Measurements from ENCODE around the gene FTCDNL1.
A peak's percentile ranks its signal among the peaks of the same experiment; 100 is the strongest.

FTCDNL1 gene

DNA sequence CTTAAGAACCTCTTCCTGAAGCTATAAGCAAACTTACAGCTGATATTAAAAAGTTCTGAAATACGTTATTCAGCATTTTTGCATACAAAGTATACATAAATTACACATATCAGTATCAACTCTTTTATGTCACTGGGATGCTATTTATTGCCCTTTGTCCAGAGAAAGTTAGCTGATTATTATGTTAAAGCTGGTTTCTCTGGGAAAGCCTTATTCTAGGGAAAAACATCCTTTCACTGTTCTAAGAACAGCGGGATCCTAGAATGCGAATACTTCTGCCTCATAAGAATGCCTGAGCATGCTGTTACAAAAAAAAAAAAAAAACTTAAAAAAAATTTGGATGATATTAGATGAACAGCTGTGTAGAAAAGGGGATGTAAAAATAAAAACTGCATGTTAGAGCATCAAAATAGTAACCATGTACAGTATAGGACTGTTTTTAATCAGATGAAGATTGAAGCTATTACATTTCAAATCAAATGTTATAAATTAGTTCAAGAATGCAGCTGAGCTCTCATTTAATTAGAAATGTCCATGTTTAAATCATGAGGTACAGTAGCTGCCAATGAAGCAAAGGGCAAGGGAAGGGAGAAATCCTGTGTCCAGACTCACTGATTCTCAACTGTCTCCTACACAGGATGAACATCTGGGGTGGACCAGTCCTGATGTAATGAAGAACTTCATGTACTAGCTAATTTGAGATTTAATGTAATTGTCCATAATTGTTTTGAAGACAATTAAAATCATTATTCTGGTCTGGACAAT is 8.2 kb downstream of the FTCDNL1 start:
- peak; percentile 62 for DNase-seq (ENCODE audit: low read depth, low spot score)
- Histone ChIP-seq H3K4me3 (ENCODE audit: insufficient read length, low read depth) (no peak overlapping the region), H3K27me3 (ENCODE audit: insufficient read depth, insufficient read length) (no peaks in the 10 kb centered on the region), H3K36me3 (ENCODE audit: insufficient read depth, insufficient read length, low read length) (no peaks in the 10 kb centered on the region), H3K9me3 (ENCODE audit: insufficient read depth, low read length) (no peaks in the 10 kb centered on the region), H3K4me1 (ENCODE audit: insufficient read depth, insufficient read length) (no peaks in the 10 kb centered on the region), H3K9ac (ENCODE audit: insufficient read length, low read depth) (no peak overlapping the region)
- no peak for TF ChIP-seq ZNF274 (IDR thresholded peaks at IDR 0.05; ENCODE audit: low read depth, low read length)
- TF ChIP-seq YY1 (IDR thresholded peaks at IDR 0.05; ENCODE audit: insufficient read depth, insufficient read length): no peak
- no peak for TF ChIP-seq SUZ12 (IDR thresholded peaks at IDR 0.05; ENCODE audit: extremely low read depth, insufficient read depth, insufficient read length)

- H3K9ac ChIP-seq (ENCODE audit: insufficient read length, low read depth): no peak overlapping the region
- no peak for TF ChIP-seq SUZ12 (IDR thresholded peaks at IDR 0.05; ENCODE audit: extremely low read depth, insufficient read depth, insufficient read length)
- no peak for TF ChIP-seq YY1 (IDR thresholded peaks at IDR 0.05; ENCODE audit: insufficient read depth, insufficient read length)
- TF ChIP-seq ZNF274 (IDR thresholded peaks at IDR 0.05; ENCODE audit: low read depth, low read length): no peak
- no peaks in the 10 kb centered on the region for H3K27me3 ChIP-seq (ENCODE audit: insufficient read depth, insufficient read length)
These were observed 9.6 kb downstream of the FTCDNL1 start for GRCh38 chr2:199841409-199841808.

GRCh38 chr2:199838399-199838798 is 12.6 kb downstream of the FTCDNL1 start:
- H3K9ac ChIP-seq (ENCODE audit: insufficient read length, low read depth): no peak overlapping the region

More at GRCh38 chr2:199841409-199841808, 9.6 kb downstream of the FTCDNL1 start:
- Histone ChIP-seq H3K4me1 (ENCODE audit: insufficient read depth, insufficient read length) (no peaks in the 10 kb centered on the region), H3K9me3 (ENCODE audit: insufficient read depth, low read length) (no peaks in the 10 kb centered on the region), H3K4me3 (ENCODE audit: insufficient read length, low read depth) (no peak overlapping the region), H3K36me3 (ENCODE audit: insufficient read depth, insufficient read length, low read length) (no peaks in the 10 kb centered on the region)
- DNase-seq (ENCODE audit: low read depth, low spot score): no peak

GRCh38 chr2:199836943-199837342 is 14.0 kb downstream of the FTCDNL1 start:
- no peak for DNase-seq (ENCODE audit: low read depth, low spot score)
- Histone ChIP-seq H3K9me3 (ENCODE audit: insufficient read depth, low read length) (no peaks in the 10 kb centered on the region), H3K27me3 (ENCODE audit: insufficient read depth, insufficient read length) (no peaks in the 10 kb centered on the region), H3K9ac (ENCODE audit: insufficient read length, low read depth) (no peak overlapping the region), H3K36me3 (ENCODE audit: insufficient read depth, insufficient read length, low read length) (no peaks in the 10 kb centered on the region), H3K4me1 (ENCODE audit: insufficient read depth, insufficient read length) (no peaks in the 10 kb centered on the region), H3K4me3 (ENCODE audit: insufficient read length, low read depth) (no peak overlapping the region)
- TF ChIP-seq YY1 (IDR thresholded peaks at IDR 0.05; ENCODE audit: insufficient read depth, insufficient read length): no peak
- TF ChIP-seq SUZ12 (IDR thresholded peaks at IDR 0.05; ENCODE audit: extremely low read depth, insufficient read depth, insufficient read length): no peak
- no peak for TF ChIP-seq ZNF274 (IDR thresholded peaks at IDR 0.05; ENCODE audit: low read depth, low read length)

More at GRCh38 chr2:199838399-199838798, 12.6 kb downstream of the FTCDNL1 start:
- TF ChIP-seq ZNF274 (IDR thresholded peaks at IDR 0.05; ENCODE audit: low read depth, low read length): no peak
- TF ChIP-seq YY1 (IDR thresholded peaks at IDR 0.05; ENCODE audit: insufficient read depth, insufficient read length): no peak
- TF ChIP-seq SUZ12 (IDR thresholded peaks at IDR 0.05; ENCODE audit: extremely low read depth, insufficient read depth, insufficient read length): no peak
- Histone ChIP-seq H3K4me1 (ENCODE audit: insufficient read depth, insufficient read length) (no peaks in the 10 kb centered on the region), H3K9me3 (ENCODE audit: insufficient read depth, low read length) (no peaks in the 10 kb centered on the region), H3K36me3 (ENCODE audit: insufficient read depth, insufficient read length, low read length) (no peaks in the 10 kb centered on the region), H3K27me3 (ENCODE audit: insufficient read depth, insufficient read length) (no peaks in the 10 kb centered on the region), H3K4me3 (ENCODE audit: insufficient read length, low read depth) (no peak overlapping the region)
- no peak for DNase-seq (ENCODE audit: low read depth, low spot score)

GRCh38 chr2:199833525-199833924 is 17.5 kb downstream of the FTCDNL1 start:
- no peaks in the 10 kb centered on the region for H3K27me3 ChIP-seq (ENCODE audit: insufficient read depth, insufficient read length)
- no peak for TF ChIP-seq YY1 (IDR thresholded peaks at IDR 0.05; ENCODE audit: insufficient read depth, insufficient read length)
- no peak for TF ChIP-seq ZNF274 (IDR thresholded peaks at IDR 0.05; ENCODE audit: low read depth, low read length)
- no peak for TF ChIP-seq SUZ12 (IDR thresholded peaks at IDR 0.05; ENCODE audit: extremely low read depth, insufficient read depth, insufficient read length)
- H3K9ac ChIP-seq (ENCODE audit: insufficient read length, low read depth): no peak overlapping the region
- H3K9me3 ChIP-seq (ENCODE audit: insufficient read depth, low read length): peaks cover 5% of the 10 kb centered on the region; the same call in 1 of the 2 replicates
- H3K4me1 ChIP-seq (ENCODE audit: insufficient read depth, insufficient read length): no peaks in the 10 kb centered on the region
- H3K4me3 ChIP-seq (ENCODE audit: insufficient read length, low read depth): no peak overlapping the region
- H3K36me3 ChIP-seq (ENCODE audit: insufficient read depth, insufficient read length, low read length): no peaks in the 10 kb centered on the region
- no peak for DNase-seq (ENCODE audit: low read depth, low spot score)

DNA sequence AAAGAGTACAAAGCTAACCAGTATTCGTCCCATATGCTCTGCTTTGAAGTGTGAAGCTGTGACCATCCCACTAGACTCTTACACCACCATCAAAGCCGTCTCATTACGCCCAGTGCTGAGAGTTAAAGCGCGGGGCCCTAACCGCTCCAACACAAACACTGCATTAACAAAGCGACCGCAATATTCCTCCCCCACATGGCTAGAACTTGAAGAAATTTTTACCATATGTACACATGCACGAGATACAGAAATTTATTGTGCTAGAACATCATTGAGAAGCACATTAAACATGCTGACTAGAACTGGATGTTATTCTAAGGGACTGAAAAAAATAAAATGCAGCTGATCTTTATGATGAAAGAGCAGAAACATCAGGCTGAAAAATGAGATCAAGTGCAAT is 20.5 kb downstream of the FTCDNL1 start:
- H3K27me3 ChIP-seq (ENCODE audit: insufficient read depth, insufficient read length): no peaks in the 10 kb centered on the region
- no peak overlapping the region for H3K9ac ChIP-seq (ENCODE audit: insufficient read length, low read depth)
- no peak for DNase-seq (ENCODE audit: low read depth, low spot score)
- TF ChIP-seq YY1 (IDR thresholded peaks at IDR 0.05; ENCODE audit: insufficient read depth, insufficient read length): no peak
- no peak for TF ChIP-seq SUZ12 (IDR thresholded peaks at IDR 0.05; ENCODE audit: extremely low read depth, insufficient read depth, insufficient read length)
- TF ChIP-seq ZNF274 (IDR thresholded peaks at IDR 0.05; ENCODE audit: low read depth, low read length): no peak
- H3K9me3 ChIP-seq (ENCODE audit: insufficient read depth, low read length): peaks cover 6% of the 10 kb centered on the region; the same call in 1 of the 2 replicates
- no peak overlapping the region for H3K4me3 ChIP-seq (ENCODE audit: insufficient read length, low read depth)
- H3K4me1 ChIP-seq (ENCODE audit: insufficient read depth, insufficient read length): no peaks in the 10 kb centered on the region
- no peaks in the 10 kb centered on the region for H3K36me3 ChIP-seq (ENCODE audit: insufficient read depth, insufficient read length, low read length)

- H3K4me1 ChIP-seq (ENCODE audit: insufficient read depth, insufficient read length): no peaks in the 10 kb centered on the region
- no peak for DNase-seq (ENCODE audit: low read depth, low spot score)
- no peaks in the 10 kb centered on the region for H3K27me3 ChIP-seq (ENCODE audit: insufficient read depth, insufficient read length)
- H3K9me3 ChIP-seq (ENCODE audit: insufficient read depth, low read length): peaks cover 6% of the 10 kb centered on the region; the same call in 1 of the 2 replicates
- no peak overlapping the region for H3K4me3 ChIP-seq (ENCODE audit: insufficient read length, low read depth)
- no peak overlapping the region for H3K9ac ChIP-seq (ENCODE audit: insufficient read length, low read depth)
- TF ChIP-seq SUZ12 (IDR thresholded peaks at IDR 0.05; ENCODE audit: extremely low read depth, insufficient read depth, insufficient read length): no peak
- no peak for TF ChIP-seq ZNF274 (IDR thresholded peaks at IDR 0.05; ENCODE audit: low read depth, low read length)
- TF ChIP-seq YY1 (IDR thresholded peaks at IDR 0.05; ENCODE audit: insufficient read depth, insufficient read length): no peak
- no peaks in the 10 kb centered on the region for H3K36me3 ChIP-seq (ENCODE audit: insufficient read depth, insufficient read length, low read length)
These were observed 21.4 kb downstream of the FTCDNL1 start for GRCh38 chr2:199829628-199830027.

All from NT2/D1 (cell line).